Thoracic aorta (tissue), 2 donors: Measurements from ENCODE around the gene EXOC7. TPM values are rescaled to one million over a fixed set of nuclear protein-coding genes. Genes with fewer than 3 reads are reported as not detected.

Source experiments
- ATAC-seq: fragments of 150-250 bp; one replicate; pipeline ENCODE4 v1.8.0; 2017; ENCODE audit warnings: low read depth; ENCODE audit not compliant: insufficient number of reproducible peaks, low FRiP score
- DNase-seq: peaks from one replicate; pipeline ENCODE4 v3.0.0-alpha.2; 2020; ENCODE audit warnings: low spot score
- H3K27ac ChIP-seq, 2 donors: fragments of 200-600 bp; sonication (generic); 1 replicate in 1 of 2; 2 replicates in 1 of 2; pipeline ENCODE4 v1.5.1; 2016; ENCODE audit warnings: mild to moderate bottlenecking in 2 of 2, moderate library complexity in 2 of 2
- H3K27me3 ChIP-seq: fragments of 200-600 bp; sonication (generic); replicated peaks from 2 replicates; pipeline ENCODE4 v1.6.0; 2016; ENCODE audit warnings: mild to moderate bottlenecking; ENCODE audit not compliant: insufficient read depth
- H3K36me3 ChIP-seq: fragments of 200-600 bp; sonication (generic); one replicate; pipeline ENCODE4 v1.5.1; 2016
- H3K4me1 ChIP-seq, 2 donors: fragments of 200-600 bp; sonication (generic); 1 replicate in 1 of 2; 2 replicates in 1 of 2; pipeline versions ENCODE4 v1.5.1 to v1.6.0; 2016; ENCODE audit warnings: low read depth in 2 of 2, mild to moderate bottlenecking in 1 of 2; ENCODE audit not compliant: control insufficient read depth in 1 of 2
- H3K4me3 ChIP-seq: fragments of 200-600 bp; sonication (generic); 2 replicates; pipeline ENCODE4 v1.5.1; 2016; ENCODE audit warnings: mild to moderate bottlenecking
- H3K9me3 ChIP-seq: fragments of 200-600 bp; sonication (generic); 2 replicates; pipeline ENCODE4 v1.5.1; 2016
- CTCF ChIP-seq: fragments of 200-600 bp; sonication (generic); IDR thresholded peaks from one replicate; pipeline ENCODE4 v1.5.1; 2019; ENCODE audit warnings: antibody characterized with exemption
- total RNA-seq, 2 donors: library from RNA; depleted of rRNA; stranded (reverse); fragments of >200 nt; gene quantifications; one replicate each; pipeline versions ENCODE4 v1.1.0 to v1.2.3, GENCODE V29; 2016

Gene EXOC7
- total RNA-seq, 2 donors from 2014 or later, result 79.7 to 94.0 TPM

DNA sequence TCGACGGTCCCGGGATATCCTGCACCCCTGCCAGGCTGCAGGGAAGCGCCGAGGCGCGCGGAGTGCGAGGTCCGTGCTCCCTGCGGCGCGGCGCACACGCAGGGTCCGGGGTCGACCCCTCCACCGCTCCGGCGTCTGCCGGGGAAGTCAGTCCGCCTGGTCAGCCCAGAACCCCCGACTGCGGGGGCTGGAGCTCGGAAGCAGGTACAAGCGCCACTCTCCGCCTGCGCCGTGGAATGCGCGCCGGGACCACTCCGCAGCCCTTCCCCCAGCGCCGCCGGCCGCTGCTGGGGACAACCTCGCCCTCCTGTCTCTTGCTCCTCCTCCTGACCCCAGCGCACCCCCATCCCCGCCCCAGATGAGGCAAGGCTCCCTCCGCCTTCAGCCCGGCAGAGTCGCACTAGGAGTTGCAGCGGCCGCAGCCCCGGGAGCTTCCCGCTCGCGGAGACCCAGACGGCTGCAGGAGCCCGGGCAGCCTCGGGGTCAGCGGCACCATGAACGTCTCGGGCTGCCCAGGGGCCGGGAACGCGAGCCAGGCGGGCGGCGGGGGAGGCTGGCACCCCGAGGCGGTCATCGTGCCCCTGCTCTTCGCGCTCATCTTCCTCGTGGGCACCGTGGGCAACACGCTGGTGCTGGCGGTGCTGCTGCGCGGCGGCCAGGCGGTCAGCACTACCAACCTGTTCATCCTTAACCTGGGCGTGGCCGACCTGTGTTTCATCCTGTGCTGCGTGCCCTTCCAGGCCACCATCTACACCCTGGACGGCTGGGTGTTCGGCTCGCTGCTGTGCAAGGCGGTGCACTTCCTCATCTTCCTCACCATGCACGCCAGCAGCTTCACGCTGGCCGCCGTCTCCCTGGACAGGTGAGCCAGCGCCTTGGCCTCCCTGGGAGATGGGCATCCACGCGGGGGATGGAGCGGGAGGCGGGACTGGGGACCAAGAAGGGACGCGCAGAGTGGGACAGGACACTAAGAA, 28.9 kb downstream of the EXOC7 start, which contains the start of gene GALR2:
Gene GALR2, plus strand, starts transcription at position 392 of the 974 bp plus-strand sequence. Its CDS starts 103 bp downstream, at position 495.
- DNase-seq, result no peak
- Histone ChIP-seq H3K4me3 (peak within 1 kb of the TSS; percentile 42), H3K27me3 (peaks cover 13% of the 10 kb centered on the region), H3K9me3 (no peaks in the 10 kb centered on the region), H3K27ac (peak within 1 kb of the TSS in 1 of 2 donors; percentile 34), H3K4me1 (peaks cover 19 to 54% of the 10 kb centered on the region in 2 donors), H3K36me3 (no peaks in the 10 kb centered on the region)
- TF ChIP-seq CTCF, result no peak
- ATAC-seq, result no peak

DNA sequence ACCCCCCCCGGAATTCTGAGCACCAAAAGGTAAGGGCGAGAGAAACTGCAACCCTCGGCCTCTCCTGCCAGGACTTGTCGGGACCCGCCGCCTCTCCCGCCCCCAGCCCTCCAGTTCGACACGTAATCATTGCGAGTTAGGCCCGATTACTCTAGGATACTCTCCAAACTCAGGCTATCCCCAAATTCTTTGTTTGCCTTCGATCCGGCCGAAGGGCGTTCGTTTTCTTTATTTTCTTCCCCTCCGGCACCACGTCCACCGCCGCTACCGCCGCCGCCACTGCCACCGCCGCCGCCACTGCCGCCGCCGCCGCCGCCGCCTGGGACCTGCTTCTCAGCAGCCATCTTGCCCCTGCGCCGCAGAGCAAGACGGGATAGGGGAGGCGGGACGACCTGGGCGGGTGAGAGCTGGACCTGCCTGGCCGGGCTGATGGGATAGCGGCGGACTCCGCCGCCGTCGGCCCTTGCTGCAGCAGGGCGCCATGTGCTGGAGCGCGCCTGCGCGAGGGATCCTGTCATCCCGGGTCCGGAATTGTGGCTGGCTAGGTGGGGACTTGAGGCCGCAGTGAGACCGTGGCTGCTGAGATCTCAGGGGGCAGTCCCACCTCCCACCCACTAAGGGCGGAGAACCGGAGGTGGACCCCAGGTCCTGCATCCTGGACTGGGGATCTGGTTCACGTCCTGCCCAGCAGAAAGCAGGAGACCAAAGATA, 31.3 kb downstream of the EXOC7 start, which contains the start of gene SRP68:
Gene SRP68, minus strand, starts transcription at position 370 of the 711 bp plus-strand sequence. Its CDS starts 26 bp downstream, at position 344.
- Histone ChIP-seq H3K27me3 (peaks cover 13% of the 10 kb centered on the region), H3K4me3 (peak within 1 kb of the TSS; percentile 83), H3K4me1 (peaks cover 19 to 53% of the 10 kb centered on the region in 2 donors), H3K36me3 (peaks cover 11% of the 10 kb centered on the region), H3K9me3 (no peaks in the 10 kb centered on the region), H3K27ac (peak within 1 kb of the TSS; percentile 26 to 44)
- DNase-seq, result peak; percentile 56
- peak; percentile 78 for ATAC-seq
- no peak for TF ChIP-seq CTCF

DNA sequence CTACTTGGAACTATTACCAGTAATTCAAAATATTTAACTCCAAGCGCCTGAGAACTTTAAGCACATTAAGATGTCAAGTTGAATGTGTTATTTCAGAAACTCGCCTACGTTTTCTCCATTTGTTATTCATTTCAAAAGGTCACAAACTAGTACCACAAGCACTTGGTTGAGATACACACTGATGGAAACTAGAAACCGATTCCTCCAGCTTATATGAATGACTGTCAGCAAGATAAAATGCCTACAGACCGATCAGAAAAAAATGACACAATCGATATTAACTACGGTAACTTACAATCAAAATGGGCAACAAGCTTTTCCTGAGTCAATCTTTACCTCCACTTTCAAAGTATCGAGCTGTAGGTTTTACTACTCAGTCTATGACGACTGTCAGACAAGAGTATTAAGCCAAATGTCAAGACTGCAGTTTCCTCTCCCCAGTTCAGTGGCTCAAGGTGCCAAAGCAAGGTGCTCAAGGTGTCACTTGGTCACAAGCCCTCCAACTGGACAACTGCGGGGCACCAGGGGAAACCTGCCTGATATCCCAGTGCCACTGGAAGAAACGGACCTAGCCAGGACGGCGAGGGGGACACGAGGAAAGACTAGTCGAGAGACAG, 31.9 kb downstream of the EXOC7 start:
- Histone ChIP-seq H3K27me3 (peaks cover 13% of the 10 kb centered on the region), H3K4me1 (peaks cover 19 to 47% of the 10 kb centered on the region in 2 donors), H3K4me3 (peak overlapping the region; percentile 83), H3K9me3 (no peaks in the 10 kb centered on the region), H3K36me3 (peaks cover 18% of the 10 kb centered on the region), H3K27ac (peak overlapping the region; percentile 26 to 44)
- ATAC-seq, result no peak
- no peak for TF ChIP-seq CTCF
- DNase-seq, result no peak

DNA sequence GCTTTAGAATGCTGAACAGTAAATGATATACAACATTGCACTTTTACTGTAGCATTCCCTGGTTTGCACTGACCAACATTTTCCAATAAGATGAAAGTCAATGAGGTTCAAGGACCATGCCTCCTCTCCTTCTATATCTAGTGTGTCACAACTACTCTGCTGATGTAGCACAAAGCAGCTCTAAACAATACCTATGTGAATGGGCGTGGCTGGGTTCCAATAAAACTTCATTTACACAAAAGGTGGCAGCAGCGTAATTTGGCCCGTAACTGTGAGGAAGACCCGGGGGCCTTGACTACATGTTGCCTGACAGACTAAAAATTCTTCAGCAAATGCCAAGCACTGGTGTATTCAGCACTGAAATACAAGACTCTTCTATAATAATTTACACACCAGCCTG, 37.8 kb downstream of the EXOC7 start:
- ATAC-seq (no peak), DNase-seq (no peak)
- H3K9me3 ChIP-seq, result no peaks in the 10 kb centered on the region
- H3K4me3 ChIP-seq, result no peak overlapping the region
- no peak overlapping the region for H3K27ac ChIP-seq
- H3K27me3 ChIP-seq, result no peaks in the 10 kb centered on the region
- H3K36me3 ChIP-seq, result peaks cover 65% of the 10 kb centered on the region
- peaks cover 5 to 7% of the 10 kb centered on the region in 2 donors for H3K4me1 ChIP-seq
- TF ChIP-seq CTCF, result no peak
